ENCODE results near the gene RPRD1B.

GRCh38 chr20:38109591-38110524, 76.3 kb downstream of the RPRD1B start:
- no peak for TF ChIP-seq EZH2phosphoT487 (IDR thresholded peaks at IDR 0.05; ENCODE audit: borderline replicate concordance, low read length)
- TF ChIP-seq EZH2 (IDR thresholded peaks at IDR 0.05; ENCODE audit: low read length, unreplicated experiment) = no peak
